Right atrium auricular region (tissue), 2 donors: Measurements from ENCODE around the gene MPPE1. TPM values are rescaled to one million over a fixed set of nuclear protein-coding genes. Genes with fewer than 3 reads are reported as not detected.
"Not testable (repeated sequence)": the region's sequence is repeated elsewhere in the genome, so short reads cannot be mapped to it uniquely, and the experiment has no call there.

Experiments
- DNase-seq: peaks from one replicate; pipeline ENCODE4 v3.0.0-alpha.2; 2019; ENCODE audit warnings: low spot score
- H3K27ac ChIP-seq, 2 donors: fragments of 200-600 bp; sonication (generic); 1 replicate in 1 of 2; 2 replicates in 1 of 2; pipeline ENCODE4 v1.5.1; 2016 to 2019
- H3K27me3 ChIP-seq, 2 donors: fragments of 200-600 bp; sonication (generic); one replicate each; pipeline versions ENCODE4 v1.5.1 to v1.6.0; 2017 to 2019
- H3K36me3 ChIP-seq: fragments of 200-600 bp; sonication (generic); one replicate; pipeline ENCODE4 v1.5.1; 2016
- H3K4me1 ChIP-seq, 2 donors: fragments of 200-600 bp; sonication (generic); one replicate each; pipeline versions ENCODE4 v1.5.1 to v1.6.0; 2017 to 2019
- H3K4me3 ChIP-seq, 2 donors: fragments of 200-600 bp; sonication (generic); 1 replicate in 1 of 2; 2 replicates in 1 of 2; pipeline ENCODE4 v1.5.1; 2017 to 2019; ENCODE audit warnings: mild to moderate bottlenecking in 1 of 2, moderate library complexity in 1 of 2
- H3K9me3 ChIP-seq, 2 donors: fragments of 200-600 bp; sonication (generic); one replicate each; pipeline ENCODE4 v1.5.1; 2019
- total RNA-seq, 2 donors: library from RNA; depleted of rRNA; stranded (reverse); fragments of >200 nt; gene quantifications; one replicate each; pipeline ENCODE4 v1.1.0, GENCODE V29; 2016
- TF ChIP-seq, protein P1 (sequence below), 2 donors: fragments of 200-600 bp; sonication (generic); IDR thresholded peaks; one replicate each; pipeline ENCODE4 v1.5.1; 2019; ENCODE audit warnings: antibody characterized with exemption in 2 of 2

MPPE1 gene
- total RNA-seq, 2 donors from 2014 or later: 18.7 to 28.9 TPM

DNA sequence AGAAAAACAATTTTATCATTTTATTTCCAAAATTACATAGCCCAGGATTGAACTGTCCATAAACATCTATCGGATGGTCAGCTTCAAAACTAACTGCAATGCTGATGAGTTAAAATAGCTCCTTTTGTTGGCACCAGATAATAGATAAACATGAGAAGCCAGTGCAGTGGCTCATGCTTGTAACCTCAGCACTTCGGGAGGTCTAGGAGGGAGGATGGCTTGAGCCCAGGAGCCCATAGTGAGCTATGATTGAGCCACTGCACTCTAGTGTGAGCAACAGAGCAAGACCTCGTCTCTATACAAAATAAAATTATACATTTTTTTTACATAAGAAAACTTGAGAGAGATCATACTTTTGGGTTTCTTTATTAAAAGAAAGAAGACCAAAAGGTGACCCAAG, 38.6 kb upstream of the MPPE1 start:
- TF ChIP-seq, protein P1, sequence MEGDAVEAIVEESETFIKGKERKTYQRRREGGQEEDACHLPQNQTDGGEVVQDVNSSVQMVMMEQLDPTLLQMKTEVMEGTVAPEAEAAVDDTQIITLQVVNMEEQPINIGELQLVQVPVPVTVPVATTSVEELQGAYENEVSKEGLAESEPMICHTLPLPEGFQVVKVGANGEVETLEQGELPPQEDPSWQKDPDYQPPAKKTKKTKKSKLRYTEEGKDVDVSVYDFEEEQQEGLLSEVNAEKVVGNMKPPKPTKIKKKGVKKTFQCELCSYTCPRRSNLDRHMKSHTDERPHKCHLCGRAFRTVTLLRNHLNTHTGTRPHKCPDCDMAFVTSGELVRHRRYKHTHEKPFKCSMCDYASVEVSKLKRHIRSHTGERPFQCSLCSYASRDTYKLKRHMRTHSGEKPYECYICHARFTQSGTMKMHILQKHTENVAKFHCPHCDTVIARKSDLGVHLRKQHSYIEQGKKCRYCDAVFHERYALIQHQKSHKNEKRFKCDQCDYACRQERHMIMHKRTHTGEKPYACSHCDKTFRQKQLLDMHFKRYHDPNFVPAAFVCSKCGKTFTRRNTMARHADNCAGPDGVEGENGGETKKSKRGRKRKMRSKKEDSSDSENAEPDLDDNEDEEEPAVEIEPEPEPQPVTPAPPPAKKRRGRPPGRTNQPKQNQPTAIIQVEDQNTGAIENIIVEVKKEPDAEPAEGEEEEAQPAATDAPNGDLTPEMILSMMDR (IDR thresholded peaks at IDR 0.05): no peak
- Histone ChIP-seq H3K4me1 (peaks cover 0 to 22% of the 10 kb centered on the region in 2 donors), H3K4me3 (peak overlapping the region; percentile 18 to 61)

DNA sequence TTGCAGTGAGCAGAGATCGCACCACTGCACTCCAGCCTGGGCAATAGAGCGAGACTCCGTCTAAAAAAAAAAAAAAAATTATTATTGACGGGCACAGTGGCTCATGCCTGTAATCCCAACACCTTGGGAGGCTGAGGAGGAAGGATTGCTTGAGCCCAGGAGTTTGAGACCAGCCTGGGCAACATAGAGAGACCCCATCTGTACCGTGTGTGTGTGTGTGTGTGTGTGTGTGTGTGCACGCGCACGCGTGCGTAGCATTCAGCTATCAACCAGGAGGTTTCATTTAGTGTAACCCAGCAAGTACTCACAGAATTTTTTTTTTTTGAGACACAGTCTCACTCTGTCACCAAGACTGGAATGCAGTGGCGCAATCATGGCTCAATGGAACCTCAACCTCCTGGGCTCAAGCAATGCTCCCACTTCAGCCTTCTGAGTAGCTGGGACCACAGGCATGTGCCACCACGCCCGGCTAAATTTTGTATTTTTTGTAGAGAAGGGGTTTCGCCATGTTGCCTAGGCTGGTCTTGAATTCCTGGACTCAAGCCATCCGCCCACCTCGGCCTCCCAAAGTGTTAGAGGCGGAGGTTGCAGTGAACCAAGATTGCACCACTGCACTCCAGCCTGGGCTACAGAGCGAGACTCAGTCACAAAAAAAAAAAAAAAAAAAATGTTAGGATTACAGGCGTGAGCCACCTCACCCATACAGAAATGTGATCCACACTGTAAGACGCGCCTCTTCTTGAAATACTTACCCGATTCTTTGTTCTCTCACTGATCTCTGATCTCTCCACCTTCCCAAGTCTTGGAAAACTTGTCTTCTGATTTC, 37.9 kb upstream of the MPPE1 start:
- Histone ChIP-seq H3K27ac (peak overlapping the region; percentile 96 to 98), H3K4me1 (peaks cover 0 to 22% of the 10 kb centered on the region in 2 donors)
- H3K4me3 ChIP-seq, H3K27me3 ChIP-seq, H3K36me3 ChIP-seq, H3K9me3 ChIP-seq: not testable (repeated sequence)
- peak; percentile 64 for DNase-seq

More for the DNA sequence above, 38.6 kb upstream of the MPPE1 start:
- Histone ChIP-seq H3K27me3 (no peaks in the 10 kb centered on the region), H3K9me3 (no peaks in the 10 kb centered on the region), H3K27ac (peak overlapping the region; percentile 96 to 98), H3K36me3 (no peaks in the 10 kb centered on the region)
- no peak for DNase-seq

DNA sequence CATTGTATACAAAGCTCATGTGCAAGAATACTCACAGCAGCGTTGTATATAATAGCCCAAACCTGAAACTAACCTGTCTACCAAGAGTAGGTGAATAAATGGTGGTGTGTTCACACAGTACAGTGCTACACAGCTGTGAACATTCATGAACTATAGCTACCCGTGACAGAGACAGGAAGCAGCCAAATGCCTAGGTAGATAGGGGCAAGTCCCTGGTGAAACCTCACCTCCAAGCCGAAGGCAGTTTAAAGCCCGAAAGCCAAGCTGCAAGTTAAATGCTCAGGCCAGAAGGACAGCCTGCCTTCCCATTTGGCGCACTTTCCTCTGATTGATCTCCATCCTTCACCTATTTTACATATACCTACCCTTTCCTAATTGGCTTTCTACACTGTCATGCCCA, 36.7 kb upstream of the MPPE1 start:
- Histone ChIP-seq H3K36me3 (no peaks in the 10 kb centered on the region), H3K4me1 (peaks cover 0 to 22% of the 10 kb centered on the region in 2 donors)

DNA sequence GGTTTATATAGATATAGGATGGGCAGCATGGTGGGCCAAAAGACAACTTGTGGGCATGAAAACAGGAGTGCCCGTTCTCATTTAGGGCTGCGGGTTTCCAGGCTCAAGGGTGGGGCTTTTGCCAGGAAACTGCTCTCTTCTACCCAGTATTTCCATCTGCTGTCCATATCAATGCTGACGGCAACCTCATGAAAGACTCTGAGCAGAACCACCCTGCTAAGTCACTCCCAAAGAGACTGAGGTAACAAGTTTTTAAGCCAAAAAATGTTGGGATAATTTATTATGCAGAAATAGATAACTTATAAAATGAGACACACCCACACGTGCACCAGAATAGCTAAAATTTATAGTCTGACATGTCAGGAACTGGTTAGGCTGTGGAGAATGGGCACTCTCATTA, 36.1 kb upstream of the MPPE1 start:
- no peaks in the 10 kb centered on the region for H3K36me3 ChIP-seq
- H3K27ac ChIP-seq: no peak overlapping the region
- TF ChIP-seq, protein P1 (IDR thresholded peaks at IDR 0.05): no peak
- no peaks in the 10 kb centered on the region for H3K9me3 ChIP-seq
- no peak for DNase-seq
- no peaks in the 10 kb centered on the region for H3K27me3 ChIP-seq
- H3K4me1 ChIP-seq: peaks cover 0 to 22% of the 10 kb centered on the region in 2 donors
- H3K4me3 ChIP-seq: no peak overlapping the region

More for the DNA sequence above, 36.7 kb upstream of the MPPE1 start:
- DNase-seq: no peak
- Histone ChIP-seq H3K4me3 (no peak overlapping the region), H3K9me3 (no peaks in the 10 kb centered on the region), H3K27ac (no peak overlapping the region), H3K27me3 (no peaks in the 10 kb centered on the region)
- TF ChIP-seq, protein P1 (IDR thresholded peaks at IDR 0.05): no peak

DNA sequence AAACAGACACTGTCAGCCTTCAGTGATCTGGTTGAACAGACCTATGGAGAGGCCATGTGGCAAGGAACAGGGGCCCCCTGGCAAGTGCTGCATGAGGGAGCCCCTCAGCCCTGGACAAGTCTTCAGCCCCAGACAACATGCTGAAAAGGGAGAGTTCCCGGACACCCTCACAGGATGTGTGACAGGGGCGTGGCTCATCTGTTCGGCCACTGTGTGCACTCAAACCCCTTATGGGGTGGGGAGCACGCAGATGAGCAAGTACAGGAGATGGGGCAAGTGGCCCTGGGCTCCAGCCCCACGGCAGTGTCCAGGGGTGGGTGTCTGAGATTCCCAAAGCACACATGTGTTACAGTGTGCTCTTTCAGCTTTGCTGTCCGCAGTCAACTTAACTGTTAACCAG, 35.4 kb upstream of the MPPE1 start:
- TF ChIP-seq, protein P1 (IDR thresholded peaks at IDR 0.05): no peak
- H3K27ac ChIP-seq: no peak overlapping the region
- H3K4me3 ChIP-seq: no peak overlapping the region
- H3K9me3 ChIP-seq: no peaks in the 10 kb centered on the region
- peaks cover 0 to 22% of the 10 kb centered on the region in 2 donors for H3K4me1 ChIP-seq
- no peaks in the 10 kb centered on the region for H3K27me3 ChIP-seq
- no peak for DNase-seq
- H3K36me3 ChIP-seq: no peaks in the 10 kb centered on the region

DNA sequence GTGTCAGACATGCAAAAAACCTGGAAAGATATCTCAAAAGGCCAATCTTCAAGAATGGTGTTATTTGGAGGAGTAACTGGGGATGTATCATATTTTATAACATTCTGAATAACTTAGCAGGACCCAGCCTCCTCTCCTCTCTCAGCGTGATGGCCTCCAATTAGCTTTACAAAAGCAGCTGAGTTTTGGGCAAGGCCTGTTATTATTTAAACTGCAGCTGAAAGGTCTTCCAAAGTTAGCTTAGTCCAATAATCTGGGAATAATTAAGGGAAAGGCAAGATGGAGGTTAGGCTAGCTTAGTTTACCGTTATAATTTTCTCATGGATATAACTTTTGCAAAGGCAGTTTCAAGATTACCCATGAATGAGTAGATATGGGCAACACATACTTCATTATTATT, 32.8 kb upstream of the MPPE1 start:
- no peak overlapping the region for H3K27ac ChIP-seq
- TF ChIP-seq, protein P1 (IDR thresholded peaks at IDR 0.05): no peak

More for the DNA sequence above, 32.8 kb upstream of the MPPE1 start:
- no peak for DNase-seq
- Histone ChIP-seq H3K4me1 (peaks cover 0 to under 1% of the 10 kb centered on the region in 2 donors), H3K9me3 (no peaks in the 10 kb centered on the region), H3K36me3 (no peaks in the 10 kb centered on the region), H3K4me3 (no peak overlapping the region), H3K27me3 (no peaks in the 10 kb centered on the region)
